ENCODE measurements around the gene GRM7. TPM values are rescaled to one million over a fixed set of nuclear protein-coding genes. Genes with fewer than 3 reads are reported as not detected.

Gene GRM7
- total and polyA plus RNA-seq, 4 donors = 0.08 to 0.33 TPM; not detected in 2

GRCh38 chr3:6862880-6863195 is 1.9 kb downstream of the GRM7 start:
- Histone ChIP-seq H3K4me1 (ENCODE audit: control insufficient read depth in 4 of 4, insufficient read depth in 4 of 4, low read length in 3 of 4) (peaks cover 0 to 18% (median 5%) of the 10 kb centered on the region in 4 donors), H3K36me3 (ENCODE audit: control insufficient read depth in 4 of 4, insufficient read depth in 3 of 4, low read depth in 1 of 4, low read length in 3 of 4) (no peaks in the 10 kb centered on the region), H3K27ac (ENCODE audit: low read depth in 1 of 2, low read length in 2 of 2) (no peak overlapping the region), H3K4me3 (ENCODE audit: low read depth in 1 of 3, low read length in 3 of 3) (peak overlapping the region in 1 of 3 donors; percentile 17), H3K9me3 (ENCODE audit: control insufficient read depth in 4 of 4, low read length in 3 of 4) (no peaks in the 10 kb centered on the region), H3K27me3 (ENCODE audit: control insufficient read depth in 4 of 4, insufficient read depth in 4 of 4, low read length in 3 of 4) (peaks cover 0 to 13% (median 9%) of the 10 kb centered on the region in 4 donors), H3K9ac (ENCODE audit: low read depth in 1 of 2, low read length in 2 of 2) (no peak overlapping the region)
- TF ChIP-seq, protein P1, sequence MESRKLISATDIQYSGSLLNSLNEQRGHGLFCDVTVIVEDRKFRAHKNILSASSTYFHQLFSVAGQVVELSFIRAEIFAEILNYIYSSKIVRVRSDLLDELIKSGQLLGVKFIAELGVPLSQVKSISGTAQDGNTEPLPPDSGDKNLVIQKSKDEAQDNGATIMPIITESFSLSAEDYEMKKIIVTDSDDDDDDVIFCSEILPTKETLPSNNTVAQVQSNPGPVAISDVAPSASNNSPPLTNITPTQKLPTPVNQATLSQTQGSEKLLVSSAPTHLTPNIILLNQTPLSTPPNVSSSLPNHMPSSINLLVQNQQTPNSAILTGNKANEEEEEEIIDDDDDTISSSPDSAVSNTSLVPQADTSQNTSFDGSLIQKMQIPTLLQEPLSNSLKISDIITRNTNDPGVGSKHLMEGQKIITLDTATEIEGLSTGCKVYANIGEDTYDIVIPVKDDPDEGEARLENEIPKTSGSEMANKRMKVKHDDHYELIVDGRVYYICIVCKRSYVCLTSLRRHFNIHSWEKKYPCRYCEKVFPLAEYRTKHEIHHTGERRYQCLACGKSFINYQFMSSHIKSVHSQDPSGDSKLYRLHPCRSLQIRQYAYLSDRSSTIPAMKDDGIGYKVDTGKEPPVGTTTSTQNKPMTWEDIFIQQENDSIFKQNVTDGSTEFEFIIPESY (IDR thresholded peaks at IDR 0.05) = no peak
- TF ChIP-seq FOXA2 (IDR thresholded peaks at IDR 0.05) = no peak
- TF ChIP-seq, protein P2, sequence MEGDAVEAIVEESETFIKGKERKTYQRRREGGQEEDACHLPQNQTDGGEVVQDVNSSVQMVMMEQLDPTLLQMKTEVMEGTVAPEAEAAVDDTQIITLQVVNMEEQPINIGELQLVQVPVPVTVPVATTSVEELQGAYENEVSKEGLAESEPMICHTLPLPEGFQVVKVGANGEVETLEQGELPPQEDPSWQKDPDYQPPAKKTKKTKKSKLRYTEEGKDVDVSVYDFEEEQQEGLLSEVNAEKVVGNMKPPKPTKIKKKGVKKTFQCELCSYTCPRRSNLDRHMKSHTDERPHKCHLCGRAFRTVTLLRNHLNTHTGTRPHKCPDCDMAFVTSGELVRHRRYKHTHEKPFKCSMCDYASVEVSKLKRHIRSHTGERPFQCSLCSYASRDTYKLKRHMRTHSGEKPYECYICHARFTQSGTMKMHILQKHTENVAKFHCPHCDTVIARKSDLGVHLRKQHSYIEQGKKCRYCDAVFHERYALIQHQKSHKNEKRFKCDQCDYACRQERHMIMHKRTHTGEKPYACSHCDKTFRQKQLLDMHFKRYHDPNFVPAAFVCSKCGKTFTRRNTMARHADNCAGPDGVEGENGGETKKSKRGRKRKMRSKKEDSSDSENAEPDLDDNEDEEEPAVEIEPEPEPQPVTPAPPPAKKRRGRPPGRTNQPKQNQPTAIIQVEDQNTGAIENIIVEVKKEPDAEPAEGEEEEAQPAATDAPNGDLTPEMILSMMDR (IDR thresholded peaks at IDR 0.05; ENCODE audit: low read depth, low read length, missing input control) = no peak
- TF ChIP-seq ATF3 (IDR thresholded peaks at IDR 0.05) = no peak
- no peak for TF ChIP-seq TAF1 (conservative IDR thresholded peaks at IDR 0.05)
- no peak for TF ChIP-seq GABPA (IDR thresholded peaks at IDR 0.05 in 1 of 2, conservative IDR thresholded peaks at IDR 0.05 in 1 of 2)
- no peak for TF ChIP-seq MAX (IDR thresholded peaks at IDR 0.05)
- TF ChIP-seq NR2F2 (IDR thresholded peaks at IDR 0.05) = no peak
- no peak for TF ChIP-seq FOXA1 (IDR thresholded peaks at IDR 0.05)
- TF ChIP-seq EGR1 (IDR thresholded peaks at IDR 0.05; ENCODE audit: low read depth in 2 of 2) = no peak
- no peak for TF ChIP-seq YY1 (IDR thresholded peaks at IDR 0.05)
- no peak for TF ChIP-seq JUND (IDR thresholded peaks at IDR 0.05)
- no peak for TF ChIP-seq HNF4G (IDR thresholded peaks at IDR 0.05)
- TF ChIP-seq REST (IDR thresholded peaks at IDR 0.05) = no peak
- no peak for TF ChIP-seq HNF4A (conservative IDR thresholded peaks at IDR 0.05)
- no peak for TF ChIP-seq RAD21 (IDR thresholded peaks at IDR 0.05)
- 9% methylated on average over 7 of the region's 7 CpGs for WGBS
- DNase-seq (ENCODE audit: low spot score) = no peak

- Histone ChIP-seq H3K36me3 (ENCODE audit: control insufficient read depth in 4 of 4, insufficient read depth in 3 of 4, low read depth in 1 of 4, low read length in 3 of 4) (no peaks in the 10 kb centered on the region), H3K4me1 (ENCODE audit: control insufficient read depth in 4 of 4, insufficient read depth in 4 of 4, low read length in 3 of 4) (peaks cover 0 to 3% (median under 1%) of the 10 kb centered on the region in 4 donors), H3K4me3 (ENCODE audit: low read depth in 1 of 3, low read length in 3 of 3) (no peak overlapping the region), H3K27ac (ENCODE audit: low read depth in 1 of 2, low read length in 2 of 2) (no peak overlapping the region), H3K9me3 (ENCODE audit: control insufficient read depth in 4 of 4, low read length in 3 of 4) (no peaks in the 10 kb centered on the region), H3K27me3 (ENCODE audit: control insufficient read depth in 4 of 4, insufficient read depth in 4 of 4, low read length in 3 of 4) (peaks cover 0 to 11% (median 5%) of the 10 kb centered on the region in 4 donors), H3K9ac (ENCODE audit: low read depth in 1 of 2, low read length in 2 of 2) (no peak overlapping the region)
- DNase-seq (ENCODE audit: low spot score) = no peak
- 72% methylated on average over 3 of the region's 3 CpGs for WGBS
- no peak for TF ChIP-seq RXRA (IDR thresholded peaks at IDR 0.05)
- no peak for TF ChIP-seq FOXA2 (IDR thresholded peaks at IDR 0.05)
- no peak for TF ChIP-seq FOXA1 (IDR thresholded peaks at IDR 0.05)
- TF ChIP-seq TAF1 (conservative IDR thresholded peaks at IDR 0.05) = no peak
- TF ChIP-seq HNF4G (IDR thresholded peaks at IDR 0.05) = no peak
- TF ChIP-seq MAX (IDR thresholded peaks at IDR 0.05) = no peak
- TF ChIP-seq ATF3 (IDR thresholded peaks at IDR 0.05) = no peak
- no peak for TF ChIP-seq HNF4A (conservative IDR thresholded peaks at IDR 0.05)
- no peak for TF ChIP-seq JUND (IDR thresholded peaks at IDR 0.05)
- TF ChIP-seq SP1 (IDR thresholded peaks at IDR 0.05) = no peak
- TF ChIP-seq GABPA (IDR thresholded peaks at IDR 0.05 in 1 of 2, conservative IDR thresholded peaks at IDR 0.05 in 1 of 2) = no peak
- no peak for TF ChIP-seq EGR1 (IDR thresholded peaks at IDR 0.05; ENCODE audit: low read depth in 2 of 2)
- no peak for TF ChIP-seq RAD21 (IDR thresholded peaks at IDR 0.05)
- no peak for TF ChIP-seq YY1 (IDR thresholded peaks at IDR 0.05)
- TF ChIP-seq, protein P2 (IDR thresholded peaks at IDR 0.05; ENCODE audit: low read depth, low read length, missing input control) = no peak
- TF ChIP-seq, protein P1 (IDR thresholded peaks at IDR 0.05) = no peak
- no peak for TF ChIP-seq NR2F2 (IDR thresholded peaks at IDR 0.05)
These were observed 6.4 kb downstream of the GRM7 start for GRCh38 chr3:6867269-6867668.

All from liver (tissue), 9 donors.